HFF-Myc (cell line): Measurements from ENCODE around the gene MAPKAPK2.

ENCODE experiments used
- DNase-seq: peaks from one replicate; pipeline ENCODE4 v3.0.0-alpha.2; 2011; ENCODE audit warnings: low read depth; ENCODE audit errors: extremely low read depth
- H3K4me3 ChIP-seq: replicated peaks from 2 replicates; pipeline ENCODE4 v1.5.1; 2011; ENCODE audit warnings: low read depth, mild to moderate bottlenecking, control low read depth, low read length
- CTCF ChIP-seq: IDR thresholded peaks from 2 replicates; pipeline ENCODE4 v1.5.1; 2012; ENCODE audit warnings: mild to moderate bottlenecking, low read depth, low read length, control low read depth; ENCODE audit errors: missing control alignments

Gene MAPKAPK2

GRCh38 chr1:206664740-206665139 is 20.0 kb upstream of the MAPKAPK2 start:
- DNase-seq, result no peak
- no peak overlapping the region for H3K4me3 ChIP-seq
- TF ChIP-seq CTCF, result no peak

- H3K4me3 ChIP-seq, result no peak overlapping the region
- no peak for DNase-seq
These were observed 18.6 kb upstream of the MAPKAPK2 start for GRCh38 chr1:206666031-206666561.

GRCh38 chr1:206666954-206667665 is 17.6 kb upstream of the MAPKAPK2 start:
- TF ChIP-seq CTCF, result no peak
- no peak for DNase-seq
- H3K4me3 ChIP-seq, result no peak overlapping the region

More at GRCh38 chr1:206666031-206666561, 18.6 kb upstream of the MAPKAPK2 start:
- TF ChIP-seq CTCF, result no peak

- DNase-seq, result no peak
- H3K4me3 ChIP-seq, result no peak overlapping the region
- no peak for TF ChIP-seq CTCF
These were observed 16.4 kb upstream of the MAPKAPK2 start for GRCh38 chr1:206668351-206668750.

- DNase-seq, result no peak
- no peak for TF ChIP-seq CTCF
- no peak overlapping the region for H3K4me3 ChIP-seq
These were observed 15.8 kb upstream of the MAPKAPK2 start for GRCh38 chr1:206668874-206669410.

GRCh38 chr1:206672011-206672688 is 12.6 kb upstream of the MAPKAPK2 start:
- H3K4me3 ChIP-seq, result no peak overlapping the region
- TF ChIP-seq CTCF, result no peak
- no peak for DNase-seq
